HCT116 (cell line): ENCODE results near the gene ITIH1. TPM values are rescaled to one million over a fixed set of nuclear protein-coding genes. Genes with fewer than 3 reads are reported as not detected.

Experiments used
- ATAC-seq: fragments of 200-7000 bp; cut with Tn5 transposase; 2 replicates; pipeline ENCODE4 v1.9.1; 2020; ENCODE audit warnings: mild to moderate bottlenecking, moderate library complexity
- BruUV-seq: library from RNA; stranded (reverse); fragments of 400-500 nt; replicated peaks from 2 replicates; lab custom pipeline; 2021; lab: Mats Ljungman, UMichigan
- CTCF ChIA-PET: fragments of 300-600 bp; sonication (Branson Sonifier 250); formaldehyde crosslinking; loops from one replicate; lab custom pipeline; 2021; ENCODE audit warnings: antibody characterized with exemption; lab: Charles Lee
- POLR2A ChIA-PET: fragments of 300-600, 350-600 bp; sonication (Branson Sonifier 250); formaldehyde crosslinking; loops from one replicate; lab custom pipeline; 2021; ENCODE audit warnings: antibody characterized with exemption; lab: Charles Lee
- RAD21 ChIA-PET, 2 experiments: fragments of 300-600 bp; sonication (Branson Sonifier 250); formaldehyde crosslinking; loops; one replicate each; lab custom pipeline; 2023; ENCODE audit warnings: low total read pairs in 2 of 2; ENCODE audit not compliant: uncharacterized antibody in 2 of 2, unreplicated experiment in 2 of 2, low non-redundant PET in 1 of 2; lab: Charles Lee
- DNase-seq: peaks from one replicate; pipeline ENCODE4 v3.0.0-alpha.2; 2010; ENCODE audit warnings: low read depth, low spot score
- H2AFZ ChIP-seq: fragments of 200-600 bp; shearing (Covaris generic), sonication (generic); 2 replicates; pipeline ENCODE4 v1.6.1; 2017; ENCODE audit warnings: low read depth, mixed run types, mixed read lengths, antibody characterized with exemption, low read length; ENCODE audit not compliant: poor library complexity, severe bottlenecking
- H3K27ac ChIP-seq: 2 replicates; pipeline ENCODE4 v1.5.1; 2012; ENCODE audit warnings: low read depth, low read length
- H3K27me3 ChIP-seq: fragments of 200-600 bp; sonication (generic); 2 replicates; pipeline ENCODE4 v1.6.1; 2016; ENCODE audit warnings: mixed run types, low read length, mixed read lengths; ENCODE audit not compliant: insufficient read depth
- H3K36me3 ChIP-seq, 2 experiments: fragments of 200-500 bp in 1 of 2; fragments of 200-600 bp in 1 of 2; sonication (Bioruptor generic) in 1 of 2; sonication (generic) in 1 of 2; 2 replicates each; pipeline versions ENCODE4 v1.5.1 to v1.6.1; 2014 to 2016; ENCODE audit warnings: low read length in 2 of 2, inconsistent platforms in 1 of 2, mixed read lengths in 1 of 2, mixed run types in 1 of 2; ENCODE audit not compliant: insufficient read depth in 2 of 2, control insufficient read depth in 1 of 2
- H3K4me1 ChIP-seq, 2 experiments: fragments of 200-600 bp in 1 of 2; sonication (generic) in 1 of 2; 2 replicates each; pipeline versions ENCODE4 v1.5.1 to v1.6.1; 2012 to 2017; ENCODE audit warnings: low read length in 2 of 2, inconsistent platforms in 1 of 2, mild to moderate bottlenecking in 1 of 2, mixed read lengths in 1 of 2, mixed run types in 1 of 2, moderate library complexity in 1 of 2; ENCODE audit not compliant: insufficient read depth in 2 of 2, control insufficient read depth in 1 of 2
- H3K4me2 ChIP-seq: fragments of 200-600 bp; sonication (generic); 2 replicates; pipeline ENCODE4 v1.6.1; 2017; ENCODE audit warnings: mixed run types, low read length, mixed read lengths
- H3K4me3 ChIP-seq, 2 experiments: fragments of 200-600 bp in 1 of 2; sonication (generic) in 1 of 2; replicated peaks in 1 of 2; 2 replicates each; pipeline ENCODE4 v1.5.1; 2011 to 2016; ENCODE audit warnings: low read length in 2 of 2, control low read depth in 1 of 2, low read depth in 1 of 2, mild to moderate bottlenecking in 1 of 2, mixed read lengths in 1 of 2, mixed run types in 1 of 2
- H3K79me2 ChIP-seq: fragments of 200-600 bp; sonication (generic); 2 replicates; pipeline ENCODE4 v1.6.1; 2017; ENCODE audit warnings: mild to moderate bottlenecking, mixed run types, low read length, moderate library complexity, mixed read lengths; ENCODE audit not compliant: insufficient read depth
- H3K9ac ChIP-seq: fragments of 200-600 bp; sonication (generic); 2 replicates; pipeline ENCODE4 v1.6.1; 2016; ENCODE audit warnings: low read length, mixed read lengths
- H3K9me2 ChIP-seq: fragments of 200-600 bp; sonication (generic), shearing (Covaris generic); 2 replicates; pipeline ENCODE4 v1.6.1; 2017; ENCODE audit warnings: mixed run types, mild to moderate bottlenecking, moderate library complexity; ENCODE audit not compliant: insufficient read depth
- H3K9me3 ChIP-seq, 2 experiments: fragments of 200-500 bp in 1 of 2; fragments of 200-600 bp in 1 of 2; sonication (Bioruptor generic) in 1 of 2; sonication (generic) in 1 of 2; 2 replicates each; pipeline ENCODE4 v1.6.1; 2014 to 2017; ENCODE audit warnings: low read length in 2 of 2, mixed read lengths in 2 of 2, inconsistent platforms in 1 of 2, low read depth in 1 of 2, mild to moderate bottlenecking in 1 of 2, mixed run types in 1 of 2, moderate library complexity in 1 of 2; ENCODE audit not compliant: control insufficient read depth in 1 of 2, insufficient read depth in 1 of 2
- H4K20me1 ChIP-seq: fragments of 200-600 bp; sonication (generic), shearing (Covaris generic); 2 replicates; pipeline ENCODE4 v1.6.1; 2017; ENCODE audit warnings: mixed run types, mild to moderate bottlenecking, moderate library complexity; ENCODE audit not compliant: insufficient read depth
- CBX3 ChIP-seq: IDR thresholded peaks from 2 replicates; pipeline ENCODE4 v1.6.1; 2012; ENCODE audit warnings: low read depth
- CEBPB ChIP-seq: IDR thresholded peaks from 2 replicates; pipeline ENCODE4 v1.6.1; 2012; ENCODE audit warnings: low read depth
- EZH2 ChIP-seq: fragments of 200-600 bp; sonication (generic); IDR thresholded peaks from 2 replicates; pipeline ENCODE4 v1.6.1; 2017; ENCODE audit warnings: antibody characterized with exemption, mixed run types
- POLR2A ChIP-seq: IDR thresholded peaks from 2 replicates; pipeline ENCODE4 v1.7.0; 2011; ENCODE audit warnings: borderline replicate concordance; ENCODE audit not compliant: insufficient read depth, insufficient read length; ENCODE audit errors: extremely low read depth
- SIN3A ChIP-seq: IDR thresholded peaks from 2 replicates; pipeline ENCODE4 v1.6.1; 2012; ENCODE audit warnings: low read depth
- ZNF274 ChIP-seq: fragments of 200-500 bp; sonication (Bioruptor generic); IDR thresholded peaks from 2 replicates; pipeline ENCODE4 v1.6.1; 2014; ENCODE audit warnings: mild to moderate bottlenecking, low read depth, low read length, inconsistent platforms
- intact Hi-C: fragments of 100-400 bp; cut with micrococcal nuclease; formaldehyde crosslinking; loops from 2 replicates; pipeline ENCODE4 v1.10.0; 2022
- total RNA-seq: library from RNA; stranded (reverse); gene quantifications from one replicate; pipeline ENCODE4 v1.2.1, GENCODE V29; 2021; ENCODE audit not compliant: unreplicated experiment
- TF ChIP-seq, protein P1 (sequence below): IDR thresholded peaks from 2 replicates; pipeline ENCODE4 v1.6.1; 2011; ENCODE audit warnings: mild to moderate bottlenecking, low read length, moderate library complexity; ENCODE audit not compliant: insufficient replicate concordance; ENCODE audit errors: extremely low read depth

ITIH1 gene
- total RNA-seq, 1 experiment from 2014 or later = 0.37 TPM

DNA sequence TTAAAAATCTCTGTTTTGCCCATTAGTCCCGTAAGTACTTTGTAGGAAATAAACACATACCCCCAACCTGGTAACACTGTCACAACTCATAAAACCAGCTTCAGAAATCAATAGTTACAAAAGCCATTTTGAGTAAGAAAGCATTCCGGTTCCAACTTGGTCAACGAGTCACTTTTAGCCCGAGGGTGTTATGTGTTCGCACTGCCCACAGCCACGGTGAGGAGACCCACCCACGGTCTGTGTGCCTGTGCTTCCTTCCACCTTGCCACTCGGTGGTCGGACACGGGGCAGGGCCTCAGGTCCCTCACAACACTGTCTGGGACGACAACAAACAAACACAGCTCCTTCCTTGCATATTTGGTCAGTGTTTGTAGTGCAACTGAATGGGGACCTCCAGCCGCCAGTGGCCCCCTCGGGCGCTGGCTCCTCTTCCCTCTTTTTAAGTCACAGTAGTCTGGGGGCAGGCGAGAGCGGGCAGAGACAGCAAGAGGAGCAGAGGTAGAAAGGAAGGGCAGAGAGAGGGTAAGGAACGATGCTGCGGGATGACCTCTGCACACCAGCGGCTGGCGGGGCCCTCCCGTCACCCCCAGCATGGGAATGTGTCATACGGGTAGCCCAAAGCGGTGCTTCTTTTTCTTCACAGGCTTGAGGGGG, 62.6 kb downstream of the ITIH1 start:
- no peaks in the 10 kb centered on the region for H3K9me3 ChIP-seq
- no peaks in the 10 kb centered on the region for H3K79me2 ChIP-seq
- H2AFZ ChIP-seq = no peak overlapping the region
- H3K9ac ChIP-seq = no peak overlapping the region
- H3K4me2 ChIP-seq = no peak overlapping the region
- intact Hi-C loops = no loop called here
- ChIA-PET POLR2A (no interaction called here), CTCF (no interaction called here), RAD21 (no interaction called here)
- no peaks in the 10 kb centered on the region for H3K4me1 ChIP-seq
- no peak overlapping the region for H3K27ac ChIP-seq
- DNase-seq (no peak), ATAC-seq (no peak)
- no peaks in the 10 kb centered on the region for H3K27me3 ChIP-seq
- H3K4me3 ChIP-seq = no peak overlapping the region
- no peak for TF ChIP-seq ZNF274
- TF ChIP-seq CEBPB = no peak
- no peak for TF ChIP-seq SIN3A
- TF ChIP-seq POLR2A = no peak
- BruUV-seq = no TSS peak
- H3K36me3 ChIP-seq = no peaks in the 10 kb centered on the region
- H3K9me2 ChIP-seq = no peaks in the 10 kb centered on the region
- H4K20me1 ChIP-seq = no peaks in the 10 kb centered on the region

DNA sequence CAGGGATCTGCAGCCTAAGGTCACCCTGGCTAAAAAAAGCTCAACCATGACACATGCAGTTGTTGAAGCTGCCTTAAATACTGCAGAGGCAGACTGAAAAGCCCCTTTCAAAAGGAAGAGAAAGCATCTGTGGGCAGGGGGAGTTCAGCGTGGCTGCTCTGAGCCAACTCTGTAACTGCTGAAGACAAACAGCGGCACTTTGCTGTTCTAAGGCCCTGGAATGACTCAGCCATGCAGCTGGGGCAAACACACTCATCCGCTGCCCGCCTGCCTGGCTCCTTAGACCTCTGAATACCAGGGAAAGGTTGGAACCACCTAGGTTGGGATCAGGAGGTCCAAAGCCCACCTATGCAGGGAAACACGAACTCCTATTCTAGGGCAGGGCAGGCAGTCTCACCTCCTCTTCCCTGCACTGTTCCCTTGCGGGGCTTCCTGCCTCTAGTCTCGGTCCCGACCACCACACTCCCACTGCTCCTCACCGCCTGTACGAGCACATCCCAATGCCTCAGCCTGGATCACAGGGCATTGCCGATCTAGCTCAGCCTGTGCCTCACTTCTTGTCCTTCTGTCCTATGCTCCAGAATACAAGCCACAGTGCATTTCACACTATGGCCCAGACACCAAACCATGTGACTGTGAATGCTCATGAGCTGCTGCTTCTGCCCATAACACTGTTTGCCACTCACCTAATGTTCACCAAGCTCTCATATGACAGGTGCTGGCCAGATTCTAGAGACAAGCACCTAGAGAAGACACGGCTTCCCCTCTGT, 64.0 kb downstream of the ITIH1 start:
- no peaks in the 10 kb centered on the region for H3K79me2 ChIP-seq
- BruUV-seq = no TSS peak
- H3K4me3 ChIP-seq = no peak overlapping the region
- H3K27me3 ChIP-seq = no peaks in the 10 kb centered on the region
- ChIA-PET RAD21 (no interaction called here), CTCF (interaction anchor here (0.6 kb wide), 1 partner anchor 93 kb away, joined by 4 read pairs; no protein-coding TSS in a partner anchor)
- no peak overlapping the region for H3K27ac ChIP-seq
- no peaks in the 10 kb centered on the region for H3K4me1 ChIP-seq
- H3K4me2 ChIP-seq = no peak overlapping the region
- no peaks in the 10 kb centered on the region for H4K20me1 ChIP-seq
- TF ChIP-seq CBX3 (no peak), EZH2 (no peak)
- TF ChIP-seq, protein P1, sequence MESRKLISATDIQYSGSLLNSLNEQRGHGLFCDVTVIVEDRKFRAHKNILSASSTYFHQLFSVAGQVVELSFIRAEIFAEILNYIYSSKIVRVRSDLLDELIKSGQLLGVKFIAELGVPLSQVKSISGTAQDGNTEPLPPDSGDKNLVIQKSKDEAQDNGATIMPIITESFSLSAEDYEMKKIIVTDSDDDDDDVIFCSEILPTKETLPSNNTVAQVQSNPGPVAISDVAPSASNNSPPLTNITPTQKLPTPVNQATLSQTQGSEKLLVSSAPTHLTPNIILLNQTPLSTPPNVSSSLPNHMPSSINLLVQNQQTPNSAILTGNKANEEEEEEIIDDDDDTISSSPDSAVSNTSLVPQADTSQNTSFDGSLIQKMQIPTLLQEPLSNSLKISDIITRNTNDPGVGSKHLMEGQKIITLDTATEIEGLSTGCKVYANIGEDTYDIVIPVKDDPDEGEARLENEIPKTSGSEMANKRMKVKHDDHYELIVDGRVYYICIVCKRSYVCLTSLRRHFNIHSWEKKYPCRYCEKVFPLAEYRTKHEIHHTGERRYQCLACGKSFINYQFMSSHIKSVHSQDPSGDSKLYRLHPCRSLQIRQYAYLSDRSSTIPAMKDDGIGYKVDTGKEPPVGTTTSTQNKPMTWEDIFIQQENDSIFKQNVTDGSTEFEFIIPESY = no peak
- TF ChIP-seq, all 23 proteins: peak for 0
- POLR2A ChIA-PET = no interaction called here
- no peaks in the 10 kb centered on the region for H3K9me3 ChIP-seq
- DNase-seq (no peak), ATAC-seq (no peak)
- H2AFZ ChIP-seq = no peak overlapping the region
- intact Hi-C loops = no loop called here
- H3K9ac ChIP-seq = no peak overlapping the region
- no peaks in the 10 kb centered on the region for H3K36me3 ChIP-seq
- no peaks in the 10 kb centered on the region for H3K9me2 ChIP-seq

Other genes starting within 250 kb of the ITIH1 start
- 125 TPM for gene NT5DC2, start 243.7 kb upstream of the ITIH1 start, total RNA-seq
- gene UQCC5, start 241.0 kb upstream of the ITIH1 start, total RNA-seq = 14.1 TPM
- 40.0 TPM for gene PBRM1, start 91.7 kb upstream of the ITIH1 start, total RNA-seq
- 205 TPM for gene GNL3, start 91.6 kb upstream of the ITIH1 start, total RNA-seq
- 42.1 TPM for gene GLT8D1, start 71.8 kb upstream of the ITIH1 start, total RNA-seq
- 124 TPM for gene SPCS1, start 71.5 kb upstream of the ITIH1 start, total RNA-seq
- gene NEK4, start 6.7 kb upstream of the ITIH1 start, total RNA-seq = 36.2 TPM
- gene ITIH3, start 17.2 kb downstream of the ITIH1 start, total RNA-seq = 0.44 TPM
- 4.1 TPM for gene ITIH4, start 53.1 kb downstream of the ITIH1 start, total RNA-seq
- gene MUSTN1, start 57.4 kb downstream of the ITIH1 start, total RNA-seq = 0.44 TPM
- 20.2 TPM for gene STIMATE, start 119.9 kb downstream of the ITIH1 start, total RNA-seq